RKO (cell line): ENCODE data around the gene CTDSPL.
A peak's percentile ranks its signal among the peaks of the same experiment; 100 is the strongest.

Source experiments
- DNase-seq: peaks from one replicate; pipeline ENCODE4 v3.0.0-alpha.2; 2016; ENCODE audit warnings: low spot score

The CTDSPL gene

GRCh38 chr3:37988931-37989525, 127.3 kb downstream of the CTDSPL start:
- DNase-seq: no peak

GRCh38 chr3:37989821-37990480, 128.3 kb downstream of the CTDSPL start:
- DNase-seq: no peak

- no peak for DNase-seq
These were observed 128.8 kb downstream of the CTDSPL start, which contains the start of gene VILL for GRCh38 chr3:37990527-37990926. TSS of gene VILL (plus strand) at chr3:37990786. CDS start at chr3:37993673, 2,887 bp downstream.

- DNase-seq: no peak
These were observed 129.4 kb downstream of the CTDSPL start for GRCh38 chr3:37991109-37991508.

GRCh38 chr3:37991823-37992222, 130.1 kb downstream of the CTDSPL start:
- DNase-seq: no peak

- DNase-seq: no peak
These were observed 130.8 kb downstream of the CTDSPL start for GRCh38 chr3:37992271-37993066.

GRCh38 chr3:37993067-37993455, 131.4 kb downstream of the CTDSPL start:
- no peak for DNase-seq

GRCh38 chr3:37993460-37993819, 131.8 kb downstream of the CTDSPL start:
- no peak for DNase-seq

- no peak for DNase-seq
These were observed 132.3 kb downstream of the CTDSPL start for GRCh38 chr3:37993820-37994638.

GRCh38 chr3:37994639-37994972, 132.9 kb downstream of the CTDSPL start:
- no peak for DNase-seq

- peak; percentile 27 for DNase-seq
These were observed 134.3 kb downstream of the CTDSPL start for GRCh38 chr3:37995652-37996641.

- peak; percentile 88 for DNase-seq
These were observed 135.2 kb downstream of the CTDSPL start for GRCh38 chr3:37996785-37997301.

GRCh38 chr3:37997342-37997741, 135.7 kb downstream of the CTDSPL start:
- DNase-seq: no peak

GRCh38 chr3:37997791-37998370, 136.2 kb downstream of the CTDSPL start:
- DNase-seq: no peak

- no peak for DNase-seq
These were observed 138.2 kb downstream of the CTDSPL start for GRCh38 chr3:37999836-38000235.

GRCh38 chr3:38000242-38000916, 138.7 kb downstream of the CTDSPL start:
- DNase-seq: no peak

GRCh38 chr3:38000965-38001455, 139.3 kb downstream of the CTDSPL start:
- DNase-seq: no peak

- no peak for DNase-seq
These were observed 139.9 kb downstream of the CTDSPL start for GRCh38 chr3:38001456-38002081.

- DNase-seq: no peak
These were observed 140.7 kb downstream of the CTDSPL start for GRCh38 chr3:38002291-38002876.
